Urothelium cell line (cell line): Measurements from ENCODE around the gene RIC1.
"Not testable (repeated sequence)": the region's sequence is repeated elsewhere in the genome, so short reads cannot be mapped to it uniquely, and the experiment has no call there.

Source experiments
- DNase-seq: peaks from one replicate; pipeline ENCODE4 v3.0.0; 2011; ENCODE audit warnings: low spot score, mixed read lengths
- FAIRE-seq: peaks from 2 replicates; lab custom pipeline; 2011; peaks lifted over from hg19 to GRCh38; lab: Jason Lieb, UNC

Gene RIC1

GRCh38 chr9:5662804-5663203 lies 33.9 kb downstream of the RIC1 start:
- FAIRE-seq, DNase-seq: not testable (repeated sequence)

- DNase-seq (no peak), FAIRE-seq (no peak)
These were observed 36.2 kb downstream of the RIC1 start for GRCh38 chr9:5665059-5665458.

DNA sequence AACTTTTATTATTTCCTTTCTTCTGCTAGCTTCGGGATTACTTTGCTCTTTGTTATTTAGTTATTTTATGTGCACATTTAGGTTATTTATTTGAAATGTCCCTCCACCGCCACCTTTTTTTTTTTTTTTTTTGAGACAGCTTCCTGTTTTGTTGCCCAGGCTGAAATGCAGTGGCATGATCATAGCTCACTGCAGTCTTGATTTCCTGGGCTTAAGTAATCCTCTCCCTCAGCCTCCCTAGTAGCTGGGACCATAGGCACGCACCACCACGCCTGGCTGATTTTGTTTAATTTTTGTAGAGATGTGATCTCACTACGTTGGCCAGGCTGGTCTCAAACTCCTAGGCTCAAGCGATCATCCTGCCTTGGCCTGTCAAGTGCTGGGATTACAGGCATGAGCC lies 38.5 kb downstream of the RIC1 start:
- FAIRE-seq: no peak
- no peak for DNase-seq

- FAIRE-seq (no peak), DNase-seq (no peak)
These were observed 41.2 kb downstream of the RIC1 start for GRCh38 chr9:5670079-5670478.

GRCh38 chr9:5671711-5672353 lies 42.9 kb downstream of the RIC1 start:
- DNase-seq (no peak), FAIRE-seq (no peak)

DNA sequence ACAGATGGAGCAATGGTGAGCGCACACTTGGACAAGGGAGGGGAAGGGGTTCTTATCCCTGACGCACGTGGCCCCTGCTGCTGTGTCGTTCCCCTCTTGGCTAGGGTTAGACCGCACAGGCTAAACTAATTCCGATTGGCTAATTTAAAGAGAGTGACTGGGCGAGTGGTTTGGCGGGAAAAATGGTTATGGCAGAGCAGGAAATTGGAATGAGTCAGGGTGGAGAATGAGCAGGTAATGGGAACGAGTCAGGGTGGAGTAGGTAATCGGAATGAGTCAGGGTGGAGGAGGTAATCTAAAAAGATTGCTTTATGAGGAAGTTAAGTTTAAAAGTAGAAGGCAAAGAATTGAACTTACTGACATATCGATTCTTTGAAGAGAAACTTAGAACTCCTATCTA lies 46.1 kb downstream of the RIC1 start:
- not testable (repeated sequence) for DNase-seq, FAIRE-seq

- not testable (repeated sequence) for FAIRE-seq, DNase-seq
These were observed 54.7 kb downstream of the RIC1 start for GRCh38 chr9:5683591-5683990.

- DNase-seq (no peak), FAIRE-seq (no peak)
These were observed 55.2 kb downstream of the RIC1 start for GRCh38 chr9:5684101-5684500.

- FAIRE-seq (no peak), DNase-seq (no peak)
These were observed 59.2 kb downstream of the RIC1 start for GRCh38 chr9:5688109-5688508.

DNA sequence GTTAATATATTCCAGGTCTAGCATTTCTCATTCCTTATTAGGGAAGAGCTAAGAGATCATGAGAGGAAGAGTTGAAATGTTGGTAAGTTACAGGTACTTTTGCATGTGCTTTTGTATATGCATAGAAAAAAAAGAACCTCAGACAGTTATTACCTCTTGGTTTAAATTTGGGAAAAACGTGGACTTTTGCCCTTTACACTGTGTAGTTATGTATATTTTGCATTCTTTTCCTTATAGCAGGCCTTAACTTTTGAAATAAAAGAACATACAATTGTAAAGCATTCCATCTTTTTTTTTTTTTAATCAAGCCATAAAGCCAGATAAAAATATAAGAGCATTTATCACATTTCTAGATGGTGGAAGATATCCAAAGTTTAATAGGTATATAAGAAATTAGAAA lies 61.4 kb downstream of the RIC1 start:
- DNase-seq: no peak
- FAIRE-seq: no peak

GRCh38 chr9:5695860-5696259 lies 67.0 kb downstream of the RIC1 start:
- FAIRE-seq (no peak), DNase-seq (no peak)

DNA sequence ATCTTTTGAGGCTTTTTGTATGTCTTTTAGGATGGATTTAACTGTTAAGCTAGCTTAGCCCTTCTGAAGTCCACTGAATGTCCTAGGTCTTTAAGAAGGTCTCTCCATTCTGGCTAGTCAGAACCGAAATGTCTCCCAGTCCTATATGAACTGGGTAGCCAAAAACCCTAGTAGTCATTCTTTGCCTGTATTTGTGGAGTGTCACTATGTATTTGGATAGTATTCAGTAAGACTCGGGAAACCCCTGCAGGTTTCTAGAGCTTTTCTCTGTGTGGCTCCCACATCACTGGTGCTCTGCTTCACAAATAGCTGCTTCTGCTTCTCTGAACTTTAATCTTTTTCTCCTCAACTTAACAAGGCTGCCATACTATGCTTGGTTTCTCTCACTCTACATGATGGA lies 68.0 kb downstream of the RIC1 start:
- DNase-seq: no peak
- FAIRE-seq: no peak

- FAIRE-seq: no peak
- DNase-seq: no peak
These were observed 69.1 kb downstream of the RIC1 start for GRCh38 chr9:5698004-5698403.

DNA sequence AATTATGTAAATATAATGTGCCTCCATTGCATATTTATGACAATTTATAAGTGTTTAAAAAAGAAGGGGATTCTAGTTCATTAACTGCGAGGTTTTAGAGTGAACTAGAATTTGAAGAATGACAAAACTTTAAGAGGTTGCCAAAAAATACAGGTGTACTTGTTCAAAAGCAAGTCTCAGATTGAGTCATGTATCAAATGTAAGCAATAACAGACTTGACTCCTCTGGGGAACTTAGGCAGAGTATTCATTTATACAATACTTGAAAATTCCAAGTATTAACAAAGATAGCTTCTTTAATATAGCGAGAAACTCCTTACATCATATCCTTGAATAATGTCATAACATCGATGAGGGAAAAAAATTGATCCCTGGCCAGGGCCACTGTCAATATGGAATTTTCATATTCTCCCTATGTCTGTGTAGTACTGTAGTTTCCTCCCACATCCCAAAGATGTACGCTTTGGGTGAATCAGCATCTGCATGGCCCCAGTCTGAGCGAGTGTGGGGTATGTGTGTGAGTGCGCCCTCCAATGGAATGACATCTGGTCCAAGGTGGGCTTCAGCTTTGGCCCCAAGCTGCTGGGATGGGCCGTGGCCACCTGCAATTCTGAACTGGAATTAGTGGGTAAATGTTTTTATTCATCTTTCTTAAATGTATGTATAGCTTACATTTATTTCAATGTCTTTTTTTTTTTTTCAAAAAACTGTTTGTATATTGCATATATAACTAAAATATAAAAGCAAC lies 70.1 kb downstream of the RIC1 start:
- DNase-seq (no peak), FAIRE-seq (no peak)

GRCh38 chr9:5708414-5708813 lies 79.5 kb downstream of the RIC1 start:
- FAIRE-seq: no peak

DNA sequence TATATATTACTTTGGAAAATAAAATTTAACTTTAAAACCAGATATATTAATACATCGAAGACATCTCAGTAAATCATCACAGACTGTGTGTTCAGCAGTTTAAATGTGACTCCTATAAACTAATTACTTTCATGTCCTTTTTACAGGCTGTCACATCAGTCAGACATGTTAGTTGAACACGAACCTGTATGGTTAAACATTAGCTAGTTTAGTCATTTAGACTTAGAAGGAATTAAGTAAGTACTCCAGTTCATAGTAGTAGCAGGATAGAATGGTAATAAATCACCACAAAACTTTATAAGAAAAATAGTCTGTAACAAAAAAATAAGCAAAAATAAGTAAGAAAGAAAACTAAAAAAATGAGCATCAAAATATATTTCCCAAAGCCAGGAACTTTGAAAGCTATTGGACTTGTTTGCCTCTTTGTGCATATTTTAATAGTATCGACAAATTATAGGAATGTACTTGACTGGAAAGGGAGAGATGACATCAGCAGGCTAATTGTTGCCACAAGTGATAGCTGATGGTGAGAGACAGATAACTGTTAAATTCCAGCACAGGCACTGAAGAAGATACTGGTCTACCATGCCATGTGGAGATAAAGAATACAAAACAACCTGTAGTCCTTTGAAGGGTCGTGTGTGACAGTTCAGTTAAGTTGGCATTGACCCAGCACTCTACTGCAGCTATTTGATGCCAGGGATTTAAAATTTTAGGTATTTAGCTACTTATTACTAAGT lies 83.9 kb downstream of the RIC1 start:
- DNase-seq (no peak), FAIRE-seq (no peak)

More at GRCh38 chr9:5708414-5708813, 79.5 kb downstream of the RIC1 start:
- no peak for DNase-seq

DNA sequence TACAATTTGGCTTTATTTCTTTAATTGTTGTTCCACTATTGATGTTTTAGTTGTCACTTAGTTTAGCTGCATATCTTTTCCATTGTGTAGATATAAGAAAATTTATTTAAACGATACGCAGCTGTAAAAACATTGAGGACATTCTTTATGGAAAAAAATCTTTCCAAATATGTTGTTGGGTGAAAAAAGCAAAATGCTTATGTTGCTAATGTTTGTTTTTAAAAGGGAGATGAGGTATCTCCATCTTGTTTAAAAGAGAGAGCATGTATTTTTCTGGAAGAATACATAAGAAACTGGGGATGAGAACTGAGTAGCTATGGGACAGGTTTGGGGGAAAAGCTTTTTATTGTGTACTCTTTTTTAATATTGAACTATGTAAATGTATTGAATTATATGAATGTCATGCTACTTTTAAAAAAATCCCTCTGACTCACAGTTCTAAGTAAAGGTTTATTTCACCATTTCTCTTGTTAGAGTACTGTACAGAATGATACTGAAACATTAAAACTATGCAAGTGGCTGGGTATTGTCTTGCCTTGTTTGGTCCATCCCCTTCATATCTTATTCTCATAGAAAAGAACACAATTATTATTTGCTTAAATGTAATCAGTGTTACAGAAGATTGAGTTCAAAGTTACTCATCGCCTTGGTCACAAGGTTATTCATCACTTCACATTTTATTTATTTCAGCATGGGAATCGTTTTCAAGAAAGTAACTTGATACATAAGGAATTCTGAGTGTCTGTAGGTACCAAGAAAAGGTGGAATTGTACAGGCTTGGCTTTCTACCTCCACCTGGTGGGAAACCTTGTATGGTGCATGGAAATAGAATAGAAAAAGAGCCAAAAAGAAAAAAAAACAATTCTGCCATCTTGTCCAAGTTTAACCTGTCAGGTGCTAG lies 85.8 kb downstream of the RIC1 start:
- DNase-seq: peak; percentile 2
- FAIRE-seq: no peak

- FAIRE-seq (no peak), DNase-seq (no peak)
These were observed 86.7 kb downstream of the RIC1 start for GRCh38 chr9:5715548-5716127.

- not testable (repeated sequence) for DNase-seq, FAIRE-seq
These were observed 88.5 kb downstream of the RIC1 start for GRCh38 chr9:5717434-5717833.

DNA sequence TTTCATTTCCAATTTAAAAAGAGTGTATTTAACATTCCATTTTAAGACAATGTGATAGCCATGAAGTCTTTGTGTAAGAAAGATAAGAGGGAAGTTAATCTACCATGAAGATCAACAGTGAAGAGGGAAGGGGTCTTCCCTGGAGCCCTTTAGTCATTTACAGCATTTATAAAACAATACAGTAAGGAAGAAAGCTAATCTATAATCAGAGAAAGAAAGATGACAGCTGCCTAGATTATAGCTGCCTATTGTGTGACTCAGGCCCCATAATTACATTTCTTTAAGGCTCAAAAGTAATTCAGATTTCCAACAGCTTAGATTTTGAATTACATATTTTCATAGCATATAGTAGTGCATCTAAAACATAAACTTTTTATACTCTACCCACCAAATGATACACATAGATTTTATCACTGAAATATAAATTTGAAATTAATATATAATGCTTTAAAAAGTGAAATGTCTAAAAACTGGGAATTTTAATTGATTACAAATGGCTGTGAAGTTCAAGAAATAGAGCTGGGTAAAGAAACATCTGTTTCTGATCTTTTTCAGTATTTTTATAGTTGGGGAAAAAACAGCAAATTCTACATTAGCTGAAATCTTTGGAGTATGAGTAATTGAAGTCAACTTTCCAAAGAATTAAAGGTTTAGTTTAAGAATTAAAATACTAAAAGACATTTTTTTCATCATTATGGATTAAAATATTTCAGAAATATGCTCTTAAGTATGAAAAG lies 89.6 kb downstream of the RIC1 start:
- no peak for DNase-seq
- no peak for FAIRE-seq
